Heart left ventricle (tissue), 13 donors: Measurements from ENCODE around the gene PRICKLE2.

Experiments
- POLR2A ChIP-seq, 2 donors: fragments of 450-650 bp; IDR thresholded peaks; one replicate each; pipeline ENCODE4 v1.6.1; 2017; ENCODE audit warnings: antibody characterized with exemption in 2 of 2, mild to moderate bottlenecking in 2 of 2, moderate library complexity in 2 of 2
- TF ChIP-seq, protein P1 (sequence below), 12 donors: fragments of 200-600 bp; sonication (generic) in 4 of 12; IDR thresholded peaks; one replicate each; pipeline versions ENCODE4 v1.5.0 to v1.8.0; 2018 to 2022; ENCODE audit warnings: antibody characterized with exemption in 12 of 12, mild to moderate bottlenecking in 5 of 12
- donor health status: ischemic (EF 13 %, LVEDD 7.1; RV severe dilation, severe dysfunction).
- donor health status: DM: no; HTN: yes; CAD: no.
- donor health status: DM: no; HTN: no; CAD: no.
- donor health status: ischemic (EF 25% LVEDD 6.9; RV normal size, moderate dysfunction).
- donor health status: ischemic (EF 25% LVEDD 5.7; RV mildly dilated, moderate dysfunction).
- donor health status: ischemic (EF 35%, LVEDD 5.7; RV mildly dilated, moderate dysfunction).
- donor health status: nonischemic (EF 11% LVEDD 7.7; RV severe dilation, severe dysfunction).
- donor health status: DM: yes; HTN: yes; CAD: no.
- donor health status: PGD.
- donor health status: ischemic (EF 29% LVEDD 5.4; RV normal size, mild dysfunction).
- donor health status: nonischemic (EF 23%, LVEDD 6.1; RV moderate dilation, normal function).

DNA sequence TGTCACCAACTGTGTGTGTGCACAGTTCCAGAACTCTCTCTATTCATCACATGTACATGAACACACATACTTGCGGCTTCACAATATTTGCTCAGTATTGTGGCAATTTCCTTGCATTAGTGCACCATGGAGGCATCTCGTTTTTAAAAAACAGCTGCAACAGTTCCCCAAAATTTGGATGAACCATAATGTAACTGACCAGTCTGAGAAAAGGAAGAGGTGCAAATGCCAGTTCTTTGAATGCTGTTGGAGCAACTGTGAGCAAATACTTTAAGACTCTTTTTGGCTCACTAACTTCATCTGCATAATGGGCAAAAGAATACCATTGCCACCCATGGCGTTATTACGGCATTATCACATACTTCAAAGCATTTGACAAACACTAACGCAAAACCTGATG is 163.6 kb downstream of the PRICKLE2 start:
- no peak for TF ChIP-seq POLR2A (IDR thresholded peaks at IDR 0.05)
- TF ChIP-seq, protein P1, sequence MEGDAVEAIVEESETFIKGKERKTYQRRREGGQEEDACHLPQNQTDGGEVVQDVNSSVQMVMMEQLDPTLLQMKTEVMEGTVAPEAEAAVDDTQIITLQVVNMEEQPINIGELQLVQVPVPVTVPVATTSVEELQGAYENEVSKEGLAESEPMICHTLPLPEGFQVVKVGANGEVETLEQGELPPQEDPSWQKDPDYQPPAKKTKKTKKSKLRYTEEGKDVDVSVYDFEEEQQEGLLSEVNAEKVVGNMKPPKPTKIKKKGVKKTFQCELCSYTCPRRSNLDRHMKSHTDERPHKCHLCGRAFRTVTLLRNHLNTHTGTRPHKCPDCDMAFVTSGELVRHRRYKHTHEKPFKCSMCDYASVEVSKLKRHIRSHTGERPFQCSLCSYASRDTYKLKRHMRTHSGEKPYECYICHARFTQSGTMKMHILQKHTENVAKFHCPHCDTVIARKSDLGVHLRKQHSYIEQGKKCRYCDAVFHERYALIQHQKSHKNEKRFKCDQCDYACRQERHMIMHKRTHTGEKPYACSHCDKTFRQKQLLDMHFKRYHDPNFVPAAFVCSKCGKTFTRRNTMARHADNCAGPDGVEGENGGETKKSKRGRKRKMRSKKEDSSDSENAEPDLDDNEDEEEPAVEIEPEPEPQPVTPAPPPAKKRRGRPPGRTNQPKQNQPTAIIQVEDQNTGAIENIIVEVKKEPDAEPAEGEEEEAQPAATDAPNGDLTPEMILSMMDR (IDR thresholded peaks at IDR 0.05): no peak
